Measurements from ENCODE around the gene DNAJA1.

The DNAJA1 gene

DNA sequence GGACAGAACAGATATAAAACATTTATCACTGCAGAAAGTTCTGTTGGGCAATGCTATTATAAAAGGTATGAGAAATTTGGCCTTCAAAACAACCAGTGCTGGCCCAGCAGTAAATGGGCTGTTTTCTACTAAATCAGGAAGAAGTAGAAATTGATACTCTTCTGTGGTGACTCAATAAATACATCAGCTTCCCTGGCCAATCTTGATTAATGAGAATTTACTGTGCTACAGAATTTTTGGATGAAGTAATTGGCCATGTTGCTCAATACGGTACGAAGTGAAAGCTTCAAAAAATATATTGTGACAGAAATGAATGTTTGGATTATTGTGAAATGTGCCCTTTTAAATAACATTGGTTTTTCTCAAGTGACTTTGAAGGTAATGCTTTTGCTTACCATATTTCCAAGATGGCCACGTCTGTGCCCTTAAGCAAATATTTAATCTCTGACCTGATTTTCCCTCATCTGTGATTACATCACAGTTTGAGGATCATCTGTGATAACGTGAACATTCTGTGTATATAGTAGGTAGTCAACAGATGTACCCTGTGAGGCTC, 4.2 kb downstream of the DNAJA1 start:
- no peak for DNase-seq

DNA sequence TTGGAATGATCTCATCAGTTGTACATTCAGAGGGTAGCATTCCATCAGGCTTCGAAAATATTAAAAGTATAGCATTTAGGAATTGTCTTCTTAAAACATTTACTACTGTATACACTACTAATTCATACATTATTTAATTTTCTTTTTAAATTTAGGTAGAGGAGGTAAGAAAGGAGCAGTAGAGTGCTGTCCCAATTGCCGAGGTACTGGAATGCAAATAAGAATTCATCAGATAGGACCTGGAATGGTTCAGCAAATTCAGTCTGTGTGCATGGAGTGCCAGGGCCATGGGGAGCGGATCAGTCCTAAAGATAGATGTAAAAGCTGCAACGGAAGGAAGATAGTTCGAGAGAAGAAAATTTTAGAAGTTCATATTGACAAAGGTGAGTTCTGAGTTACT, 5.2 kb downstream of the DNAJA1 start:
- no peak for DNase-seq

DNA sequence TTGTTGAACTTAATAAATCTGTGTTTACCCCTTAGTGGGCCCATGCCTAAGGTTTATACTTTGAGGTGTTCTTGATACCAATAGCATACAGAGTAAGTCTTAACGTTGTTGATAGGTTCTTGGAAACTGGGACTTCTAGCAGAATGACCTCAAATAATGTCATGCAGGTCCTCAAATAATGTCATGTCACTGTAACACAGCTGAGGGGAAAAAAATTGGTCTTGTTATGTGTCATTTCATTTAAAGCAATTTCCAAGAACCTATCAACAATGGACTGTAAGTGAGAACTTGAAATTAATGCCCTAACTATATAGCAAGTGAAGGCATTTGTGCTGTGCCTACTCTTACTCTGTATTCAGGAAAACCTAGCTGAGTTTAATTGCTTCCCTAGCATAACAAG, 7.2 kb downstream of the DNAJA1 start:
- DNase-seq = no peak

DNA sequence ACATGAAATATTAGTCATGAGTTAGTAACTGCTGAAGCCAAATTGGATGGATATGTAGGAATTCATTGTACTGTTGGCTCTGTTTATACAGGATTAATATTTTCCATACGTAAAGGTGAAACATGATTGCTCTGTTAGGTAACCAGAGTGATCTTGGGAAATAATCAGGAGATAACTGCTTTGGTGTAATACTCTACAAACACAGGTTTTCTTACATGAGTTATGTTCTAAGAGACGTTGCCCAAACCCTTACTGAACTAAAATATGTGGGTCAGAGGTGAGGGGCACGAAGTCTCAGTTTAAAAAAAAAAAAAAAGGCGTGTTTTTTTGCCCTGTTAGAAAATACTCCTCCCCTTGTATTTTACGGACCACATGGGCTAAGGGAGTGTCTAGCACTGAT, 7.8 kb downstream of the DNAJA1 start:
- DNase-seq = no peak

DNA sequence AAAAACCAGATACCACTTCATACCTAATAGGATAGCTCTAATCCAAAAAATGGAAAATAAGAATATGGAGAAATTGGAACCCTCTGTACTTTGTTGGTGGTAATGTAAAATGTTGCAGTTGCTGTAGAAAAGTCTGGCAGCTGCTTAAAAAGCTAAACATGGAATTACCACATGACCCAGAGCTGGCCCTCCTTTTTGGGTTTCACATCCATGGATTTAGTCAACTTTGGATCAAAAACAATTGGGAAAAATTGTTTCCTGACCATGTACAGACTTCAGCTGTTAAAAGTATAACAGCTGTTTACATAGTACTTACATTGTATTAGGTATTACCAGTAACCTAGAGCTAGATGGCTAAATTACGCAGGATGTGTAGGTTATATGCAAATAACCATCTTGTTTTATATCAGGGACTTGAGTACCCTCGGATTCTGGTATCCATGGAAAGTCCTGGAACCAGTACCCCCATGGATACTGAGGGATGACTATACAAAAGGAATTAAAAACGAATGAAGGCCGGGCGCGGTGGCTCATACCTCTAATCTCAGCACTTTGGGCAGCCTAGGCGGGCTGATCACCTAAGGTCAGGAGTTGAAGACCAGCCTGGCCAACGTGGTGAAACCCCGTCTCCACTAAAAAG, 15.8 kb downstream of the DNAJA1 start:
- DNase-seq = no peak

DNA sequence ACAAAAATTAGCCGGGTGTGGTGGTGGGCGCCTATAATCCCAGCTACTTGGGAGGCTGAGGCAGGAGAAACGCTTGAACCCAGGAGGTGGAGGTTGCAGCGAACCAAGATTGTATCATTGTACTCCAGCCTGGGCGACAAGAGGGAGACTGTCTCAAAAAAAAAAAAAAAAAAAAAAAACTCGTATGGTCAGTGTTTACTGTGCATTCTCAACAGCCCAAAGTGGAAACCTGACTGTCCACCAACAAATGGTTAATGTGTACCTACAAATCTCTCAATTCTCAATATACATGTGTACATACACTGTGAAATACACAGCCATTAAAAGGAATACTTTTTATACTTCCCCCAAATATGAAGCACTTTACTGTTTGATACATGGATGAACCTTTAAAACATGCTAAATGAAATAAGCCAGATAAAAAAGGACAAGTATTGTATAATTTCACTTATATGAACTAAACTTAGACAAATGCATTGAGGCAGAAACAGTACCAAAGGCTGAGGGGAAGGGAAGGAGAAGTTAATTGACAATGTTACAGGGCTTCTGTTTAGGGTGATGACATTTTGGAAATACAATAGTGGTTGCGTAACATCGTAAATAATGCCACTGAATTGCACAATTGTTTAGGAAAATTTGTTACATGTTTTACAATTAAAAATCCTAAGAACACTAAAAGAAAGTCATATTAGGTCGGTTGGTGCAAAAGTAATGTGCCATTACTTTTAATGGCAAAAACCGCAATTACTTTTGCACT, 16.5 kb downstream of the DNAJA1 start:
- no peak for DNase-seq

DNA sequence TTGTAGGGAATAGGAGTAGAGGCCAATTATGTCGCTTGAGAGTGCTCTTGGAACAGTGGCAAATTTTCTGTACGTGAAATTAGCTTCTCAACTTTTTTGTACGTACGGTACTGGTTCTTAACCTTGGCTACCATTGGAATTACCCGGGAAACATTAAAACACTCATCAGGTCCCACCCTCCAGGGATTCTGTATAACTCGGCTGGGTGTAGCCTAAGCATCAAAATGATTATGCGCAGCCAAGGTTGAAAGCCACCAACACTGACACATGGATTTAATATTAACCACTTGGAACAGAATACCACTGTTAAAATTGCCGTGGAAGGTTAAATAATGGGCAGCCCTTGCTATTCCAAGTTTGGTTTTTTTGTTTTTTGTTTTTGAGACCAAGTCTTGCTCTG, 17.4 kb downstream of the DNAJA1 start:
- no peak for DNase-seq

DNA sequence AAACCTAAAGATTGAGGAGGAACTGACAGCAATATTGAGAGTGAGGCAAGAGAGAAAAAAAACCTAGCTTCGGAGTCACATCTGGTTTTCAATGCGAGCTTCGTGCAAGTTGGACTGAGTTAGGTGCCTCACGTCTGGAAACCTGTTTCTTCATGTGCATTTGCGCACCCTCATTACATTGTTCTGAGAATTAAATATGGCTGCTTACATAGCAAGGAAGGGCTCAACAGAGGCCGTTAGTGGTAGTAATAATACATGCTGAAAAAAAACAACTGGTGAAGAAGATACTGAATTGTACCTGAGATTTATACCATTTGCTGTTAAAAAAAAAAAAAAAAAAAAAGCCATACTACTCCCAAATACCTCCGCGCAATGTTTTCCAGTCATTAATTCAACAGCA, 18.6 kb downstream of the DNAJA1 start:
- no peak for DNase-seq

DNA sequence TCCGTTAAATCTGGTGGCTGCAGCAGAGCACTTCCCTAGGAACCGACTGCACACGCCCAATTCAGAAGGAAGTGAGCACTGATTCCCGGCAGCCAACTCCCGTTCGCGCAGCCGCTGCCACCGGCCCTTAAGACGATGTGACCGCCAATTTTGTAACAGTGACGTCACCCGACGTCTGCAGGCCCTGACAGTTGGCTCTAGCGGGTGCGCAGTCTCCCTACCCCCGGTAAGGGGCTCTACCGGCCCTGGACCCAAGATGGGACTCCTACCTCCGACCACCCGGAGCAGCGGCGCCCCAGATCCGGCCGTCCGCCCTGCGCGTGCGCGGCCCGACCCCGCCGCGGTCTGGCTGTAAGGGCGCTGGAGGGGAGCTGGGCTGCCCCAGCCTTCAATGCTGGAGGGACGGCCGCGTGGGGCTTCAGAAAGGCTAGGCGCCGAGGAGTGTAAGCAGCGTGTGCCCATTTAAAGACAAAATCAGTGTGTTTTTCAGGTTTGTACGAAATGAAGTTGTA, 19.1 kb downstream of the DNAJA1 start:
- DNase-seq = peak; percentile 48 to 68

DNA sequence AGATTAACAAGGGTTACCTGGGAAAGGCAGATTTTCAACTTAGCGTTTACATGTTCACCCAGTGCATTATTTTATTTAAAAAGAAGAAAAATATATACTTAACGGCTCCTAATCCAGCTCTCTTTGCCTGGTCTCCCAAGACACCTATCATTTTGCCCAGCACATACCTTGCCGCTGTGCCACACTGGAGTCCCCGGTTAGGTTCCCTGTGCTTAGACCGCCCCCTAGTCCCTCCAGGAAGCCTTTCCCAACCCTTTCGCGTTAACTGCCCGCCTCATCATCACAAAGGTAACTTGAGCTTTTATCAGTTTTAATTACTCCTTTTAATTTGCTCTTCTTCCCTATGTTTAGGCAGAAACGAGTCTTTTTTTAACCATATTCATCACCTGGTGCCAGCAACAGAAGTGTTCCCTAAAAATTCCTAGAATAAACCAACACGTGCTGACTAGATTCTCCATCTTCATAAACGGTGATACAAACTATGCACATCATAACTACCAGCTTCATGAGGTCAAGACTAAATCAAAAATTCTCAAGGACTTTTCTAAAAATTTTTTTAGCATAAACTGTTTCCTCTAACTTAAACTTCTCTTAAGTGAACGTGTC, 19.7 kb downstream of the DNAJA1 start:
- peak; percentile 3 to 18 for DNase-seq

DNA sequence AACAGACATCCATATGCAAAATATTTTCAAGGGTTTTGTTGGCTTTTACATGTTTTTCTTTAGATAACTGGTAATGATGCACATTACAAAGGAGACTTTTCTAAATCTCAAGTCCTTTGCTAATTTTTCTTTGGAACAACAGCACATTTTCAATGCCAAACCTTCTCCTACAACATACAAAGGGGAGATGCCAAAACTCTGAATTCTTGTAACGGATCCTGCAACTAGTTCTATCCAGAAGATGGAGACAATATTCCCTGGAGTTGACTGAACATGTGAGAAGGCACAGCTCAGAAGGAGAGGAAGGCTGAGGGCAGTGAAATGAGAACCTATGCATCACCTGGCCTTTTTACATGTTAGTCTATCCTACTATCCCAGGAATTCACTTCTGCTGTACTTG, 21.0 kb downstream of the DNAJA1 start:
- DNase-seq = no peak

DNA sequence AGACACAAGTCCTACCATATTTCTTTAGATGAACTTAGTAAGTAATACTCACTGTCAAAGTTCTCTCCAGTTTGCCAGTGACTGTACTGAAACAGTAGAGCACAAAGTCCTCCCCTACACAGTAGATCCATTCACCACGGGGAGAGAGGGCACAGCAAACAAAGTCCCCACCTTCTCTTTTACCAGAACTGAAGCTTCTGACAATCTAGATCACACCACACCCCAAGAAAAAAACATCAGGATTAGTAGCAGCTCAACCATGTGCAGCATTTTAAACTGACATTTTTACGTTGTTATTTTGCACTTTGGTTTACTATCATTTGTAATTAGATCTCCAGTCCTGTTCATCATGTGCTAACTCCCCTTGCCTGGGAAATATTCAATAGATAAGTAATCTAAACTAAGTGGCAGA, 23.0 kb downstream of the DNAJA1 start:
- no peak for DNase-seq

DNA sequence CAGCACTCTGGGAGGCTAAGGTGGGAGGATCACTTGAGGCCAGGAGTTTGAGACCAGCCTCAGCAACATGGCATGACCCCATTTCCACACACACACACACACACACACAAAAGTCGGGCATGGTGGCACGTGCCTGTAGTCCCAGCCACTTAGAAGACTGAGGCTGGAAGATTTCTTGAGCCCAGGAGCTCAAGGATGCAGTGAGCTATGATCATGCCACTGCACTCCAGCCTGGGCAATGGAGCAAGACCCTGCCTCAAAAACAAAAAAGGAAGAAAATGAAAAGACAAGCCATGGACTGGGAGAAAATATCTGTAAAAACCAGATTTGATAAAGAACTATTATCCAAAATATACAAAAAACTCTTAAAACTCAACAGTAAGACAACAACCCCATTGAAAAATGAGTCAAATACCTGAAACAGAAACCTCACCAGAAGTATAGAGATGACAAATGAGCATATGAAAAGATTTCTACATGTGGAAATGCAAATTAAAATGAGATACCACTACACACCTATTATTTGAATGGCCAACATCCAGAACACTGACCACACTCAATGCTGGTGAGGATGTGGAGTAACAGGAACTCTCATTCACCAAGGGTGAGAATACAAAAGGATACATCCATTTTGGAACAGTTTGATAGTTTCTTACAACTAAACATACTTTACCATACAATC, 24.7 kb downstream of the DNAJA1 start:
- no peak for DNase-seq

DNA sequence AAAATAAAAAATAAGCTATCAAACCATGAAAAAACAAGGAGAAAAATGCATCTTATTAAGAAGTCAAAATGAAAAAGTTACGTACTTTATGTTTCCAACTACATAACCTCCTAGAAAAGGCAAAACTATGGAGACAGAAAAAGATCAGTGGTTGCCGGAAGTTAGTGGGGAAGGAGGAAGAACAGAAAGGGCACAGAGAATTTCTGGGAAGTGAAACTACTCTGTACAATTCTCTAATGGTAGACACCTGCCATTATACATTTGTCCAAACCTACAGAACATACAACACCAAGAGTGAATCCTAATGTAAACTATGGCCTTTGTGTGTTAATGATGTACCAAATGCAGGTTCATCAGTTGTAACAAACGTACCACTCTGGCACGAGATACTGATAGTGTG, 26.1 kb downstream of the DNAJA1 start:
- no peak for DNase-seq

DNA sequence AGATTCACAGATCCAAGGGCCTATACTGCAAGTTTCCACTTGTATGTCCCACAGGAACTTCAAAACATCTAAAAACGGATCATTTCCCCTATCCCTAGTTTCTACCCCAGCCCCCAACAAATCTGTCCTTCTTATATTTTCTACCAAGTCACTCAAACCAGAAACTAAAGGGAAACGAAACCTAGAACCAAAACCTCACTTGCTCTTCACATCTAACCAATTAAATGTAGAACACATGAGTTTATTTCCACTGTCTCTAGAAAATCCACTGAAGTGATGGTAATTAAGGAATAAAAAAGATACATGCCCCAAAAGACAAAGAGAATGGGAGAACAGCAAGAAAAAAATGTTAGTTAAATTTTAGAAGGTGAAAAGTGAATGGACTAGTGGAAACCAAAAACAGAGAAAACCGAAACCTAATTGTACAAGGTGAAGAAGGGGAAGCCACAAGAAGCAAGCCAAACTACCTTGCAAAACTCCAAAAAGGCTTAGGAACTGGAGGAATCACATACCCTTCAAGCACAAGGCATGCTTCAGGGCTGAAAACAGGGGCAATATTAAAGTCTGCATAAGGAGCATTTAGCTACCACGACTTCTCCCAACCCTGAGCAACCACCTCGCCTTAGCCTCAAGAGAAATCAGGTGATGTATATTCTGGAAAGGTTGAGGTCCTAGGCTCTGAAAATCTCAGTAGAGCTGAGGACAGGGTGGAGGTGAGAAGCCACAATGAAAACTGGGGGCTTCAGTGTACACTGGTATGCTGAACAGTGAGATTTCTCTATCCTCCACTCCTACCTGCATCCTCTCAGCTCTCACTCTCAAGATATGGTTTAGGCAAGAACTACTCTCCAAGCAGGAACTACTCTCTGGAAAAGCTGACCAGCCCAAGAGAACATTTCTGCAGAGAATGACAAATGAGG, 40.3 kb downstream of the DNAJA1 start:
- no peak for DNase-seq

DNA sequence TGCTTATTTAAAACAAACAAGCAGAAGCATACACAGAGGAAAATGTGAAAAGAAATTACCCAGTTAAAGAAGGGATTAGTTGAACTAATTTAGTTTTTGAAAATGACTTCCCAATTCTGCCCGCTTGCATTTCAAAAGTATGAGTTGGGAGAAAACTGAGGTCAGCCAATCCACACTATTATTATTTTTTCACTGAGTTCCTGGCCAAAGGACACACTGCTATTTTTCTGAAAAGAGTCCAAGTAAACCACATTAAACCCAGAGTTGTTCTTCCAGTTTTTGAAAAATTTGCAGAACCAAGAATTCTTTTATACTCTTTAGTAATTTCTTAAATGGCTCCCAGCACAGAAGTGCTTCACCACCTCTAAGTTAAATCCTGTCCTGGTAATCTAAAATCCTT, 43.9 kb downstream of the DNAJA1 start:
- DNase-seq = no peak

DNA sequence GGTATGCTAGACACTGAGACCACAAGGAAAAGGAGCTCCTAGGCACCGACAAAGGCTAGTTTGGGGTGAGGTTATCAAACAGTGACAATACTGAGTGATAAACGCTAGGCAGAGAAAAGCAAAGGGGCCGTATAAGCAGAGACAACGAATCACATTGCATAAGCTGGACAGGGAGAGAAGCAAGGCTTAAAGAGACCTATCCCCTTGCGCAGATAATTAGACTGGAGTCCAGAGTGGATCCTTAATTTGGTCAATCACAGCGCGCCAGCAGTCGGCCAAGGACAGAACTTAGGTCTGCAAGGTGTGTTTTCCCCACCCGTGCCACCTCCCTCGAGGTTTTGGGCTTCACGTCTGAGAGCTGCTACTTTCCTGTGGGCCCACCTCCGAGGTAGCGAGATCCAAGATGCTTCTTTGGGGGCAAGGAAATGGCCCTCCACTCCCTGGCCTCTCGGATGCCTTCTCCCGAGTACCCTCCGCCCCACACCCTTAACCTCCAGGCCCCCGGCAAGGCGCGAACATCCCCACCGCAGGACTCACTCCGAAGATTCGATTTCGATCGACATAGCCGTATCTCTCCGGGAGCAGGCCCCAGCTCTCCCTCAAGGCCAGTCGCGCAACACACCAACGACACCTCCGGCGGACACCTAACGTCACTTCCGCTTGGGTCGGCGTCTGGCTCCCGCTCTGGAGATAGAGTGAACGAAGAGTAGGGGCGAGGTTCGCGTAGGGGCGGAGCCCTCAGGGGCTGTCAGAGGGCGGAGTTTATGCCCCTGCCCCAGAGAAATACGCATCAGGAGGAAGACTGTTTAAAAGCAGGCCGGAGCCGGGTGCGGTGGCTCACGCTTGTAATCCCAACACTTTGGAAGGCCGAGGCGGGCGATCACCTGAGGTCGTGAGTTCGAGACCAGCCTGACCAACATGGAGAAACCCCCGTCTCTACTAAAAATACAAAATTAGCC, 51.3 kb downstream of the DNAJA1 start, which contains the start of gene SMU1:
TSS of gene SMU1 (minus strand) at position 629 of the 959 bp plus-strand sequence. CDS start at position 563, 66 bp downstream.
- DNase-seq = peak; percentile 95 to 96

DNA sequence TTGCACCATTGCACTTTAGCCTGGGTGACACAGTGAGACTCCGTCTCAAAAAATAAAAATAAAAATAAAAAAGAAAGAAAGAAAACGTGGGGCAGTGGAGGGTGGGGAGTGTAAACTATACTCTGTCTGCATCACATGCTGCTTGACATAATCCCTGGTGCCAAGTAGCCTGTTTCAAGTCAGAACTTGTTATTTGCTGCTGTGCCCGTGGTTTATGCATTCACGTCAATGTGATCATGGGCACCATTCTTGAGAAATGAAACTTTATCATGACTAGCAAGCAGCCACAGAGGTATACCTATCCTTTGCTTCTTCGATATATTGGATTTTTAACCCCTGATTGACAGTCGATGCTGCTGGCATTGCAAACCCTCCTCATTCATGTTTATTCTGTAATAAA, 55.5 kb downstream of the DNAJA1 start:
- no peak for DNase-seq

DNA sequence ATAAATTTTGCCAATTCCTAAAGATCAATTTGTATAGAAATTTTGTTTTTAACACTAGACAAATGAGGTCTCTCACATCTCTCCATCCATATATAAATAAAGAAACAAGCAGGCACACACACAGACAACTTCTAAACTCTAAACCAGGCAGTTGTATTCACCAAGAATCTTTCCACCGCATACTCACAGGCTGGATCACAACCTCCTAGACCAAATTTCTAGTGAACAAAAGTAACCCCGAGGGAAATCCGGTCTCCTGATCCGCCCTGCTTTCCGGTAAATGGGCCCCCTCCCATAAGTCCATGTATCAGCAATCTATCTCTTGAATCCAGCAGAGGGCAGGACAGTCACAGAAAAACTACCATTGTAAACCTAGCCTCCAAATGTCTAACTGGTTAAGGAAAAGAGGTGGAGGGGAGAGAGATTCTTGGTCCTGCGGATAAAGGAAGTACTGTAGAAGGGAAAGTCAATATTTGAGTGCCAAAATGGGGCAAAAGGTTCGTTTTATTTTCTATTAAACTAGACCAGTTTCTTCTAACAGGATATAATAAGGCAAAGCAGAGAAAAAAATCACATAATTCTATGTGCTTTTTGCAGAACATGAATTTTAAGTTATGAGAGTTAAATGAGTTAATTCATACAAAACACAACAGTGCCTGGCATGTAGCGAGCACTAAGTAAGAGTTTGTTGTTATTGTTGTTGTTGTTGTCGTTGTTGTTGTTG, 56.2 kb downstream of the DNAJA1 start:
- DNase-seq = peak; percentile 37 to 84

DNA sequence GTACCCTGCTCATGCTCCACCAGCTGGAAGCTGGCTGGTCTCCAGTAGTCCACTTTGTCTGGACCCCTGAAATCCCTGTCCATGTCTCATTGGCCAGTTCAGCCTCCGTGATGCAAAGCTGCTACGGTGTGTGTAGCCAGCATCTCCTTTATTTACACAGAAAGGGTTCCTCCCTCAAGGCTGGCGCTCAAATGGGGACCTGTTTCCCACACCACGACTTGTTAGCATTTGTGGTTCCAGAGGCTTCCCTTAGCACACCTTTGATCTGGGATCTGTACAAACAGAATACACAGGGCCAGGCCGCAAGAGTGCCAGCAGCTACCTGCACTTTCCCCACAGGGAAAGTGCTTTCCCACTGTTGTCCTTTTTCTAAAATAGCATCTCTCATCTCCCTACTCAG, 57.1 kb downstream of the DNAJA1 start:
- DNase-seq = no peak

Data from hippocampal formation (tissue), 2 donors.